Panc1 (cell line): ENCODE results near the gene HS3ST3A1.

Experiments
- POLR2AphosphoS5 ChIP-seq: IDR thresholded peaks from 2 replicates; pipeline ENCODE4 v1.6.1; 2012; ENCODE audit warnings: mild to moderate bottlenecking, low read depth, low read length, moderate library complexity
- SIN3A ChIP-seq: IDR thresholded peaks from 2 replicates; pipeline ENCODE4 v1.6.1; 2012; ENCODE audit warnings: low read depth, mild to moderate bottlenecking, low read length, moderate library complexity, borderline replicate concordance; ENCODE audit not compliant: insufficient read depth
- TCF7L2 ChIP-seq: IDR thresholded peaks from 2 replicates; pipeline ENCODE4 v1.6.1; 2011; ENCODE audit warnings: mild to moderate bottlenecking, low read depth, low read length, inconsistent platforms
- TF ChIP-seq, protein P1 (sequence below): fragments of 450-650 bp; IDR thresholded peaks from 2 replicates; pipeline ENCODE4 v1.5.1; 2017; ENCODE audit warnings: mild to moderate bottlenecking
- TF ChIP-seq, protein P2 (sequence below), 2 experiments: IDR thresholded peaks; 2 replicates each; pipeline ENCODE4 v1.6.1; 2011 to 2012; ENCODE audit warnings: low read depth in 2 of 2, control low read depth in 1 of 2, low read length in 1 of 2, mild to moderate bottlenecking in 1 of 2, moderate library complexity in 1 of 2; ENCODE audit not compliant: insufficient read depth in 1 of 2

DNA sequence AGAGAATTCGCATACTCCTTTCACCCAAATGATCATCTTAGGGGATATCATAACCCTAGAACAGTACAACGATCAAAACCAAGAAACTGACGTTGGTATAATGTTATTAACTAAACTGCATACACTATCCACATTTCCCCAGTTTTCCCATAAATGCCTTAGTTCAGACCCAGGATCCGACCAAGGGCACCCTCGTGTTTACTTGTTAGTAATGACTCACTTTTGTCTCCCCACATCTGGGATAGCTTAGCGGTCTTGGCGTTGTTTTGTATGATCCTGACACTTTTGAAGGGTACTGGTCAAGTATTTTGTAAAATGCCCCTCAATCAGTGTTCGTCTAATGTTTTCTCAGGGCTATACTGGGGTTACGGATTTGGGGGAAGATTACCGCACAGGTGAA is 8.0 kb downstream of the HS3ST3A1 start:
- TF ChIP-seq, protein P1, sequence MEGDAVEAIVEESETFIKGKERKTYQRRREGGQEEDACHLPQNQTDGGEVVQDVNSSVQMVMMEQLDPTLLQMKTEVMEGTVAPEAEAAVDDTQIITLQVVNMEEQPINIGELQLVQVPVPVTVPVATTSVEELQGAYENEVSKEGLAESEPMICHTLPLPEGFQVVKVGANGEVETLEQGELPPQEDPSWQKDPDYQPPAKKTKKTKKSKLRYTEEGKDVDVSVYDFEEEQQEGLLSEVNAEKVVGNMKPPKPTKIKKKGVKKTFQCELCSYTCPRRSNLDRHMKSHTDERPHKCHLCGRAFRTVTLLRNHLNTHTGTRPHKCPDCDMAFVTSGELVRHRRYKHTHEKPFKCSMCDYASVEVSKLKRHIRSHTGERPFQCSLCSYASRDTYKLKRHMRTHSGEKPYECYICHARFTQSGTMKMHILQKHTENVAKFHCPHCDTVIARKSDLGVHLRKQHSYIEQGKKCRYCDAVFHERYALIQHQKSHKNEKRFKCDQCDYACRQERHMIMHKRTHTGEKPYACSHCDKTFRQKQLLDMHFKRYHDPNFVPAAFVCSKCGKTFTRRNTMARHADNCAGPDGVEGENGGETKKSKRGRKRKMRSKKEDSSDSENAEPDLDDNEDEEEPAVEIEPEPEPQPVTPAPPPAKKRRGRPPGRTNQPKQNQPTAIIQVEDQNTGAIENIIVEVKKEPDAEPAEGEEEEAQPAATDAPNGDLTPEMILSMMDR = no peak
- TF ChIP-seq, protein P2, sequence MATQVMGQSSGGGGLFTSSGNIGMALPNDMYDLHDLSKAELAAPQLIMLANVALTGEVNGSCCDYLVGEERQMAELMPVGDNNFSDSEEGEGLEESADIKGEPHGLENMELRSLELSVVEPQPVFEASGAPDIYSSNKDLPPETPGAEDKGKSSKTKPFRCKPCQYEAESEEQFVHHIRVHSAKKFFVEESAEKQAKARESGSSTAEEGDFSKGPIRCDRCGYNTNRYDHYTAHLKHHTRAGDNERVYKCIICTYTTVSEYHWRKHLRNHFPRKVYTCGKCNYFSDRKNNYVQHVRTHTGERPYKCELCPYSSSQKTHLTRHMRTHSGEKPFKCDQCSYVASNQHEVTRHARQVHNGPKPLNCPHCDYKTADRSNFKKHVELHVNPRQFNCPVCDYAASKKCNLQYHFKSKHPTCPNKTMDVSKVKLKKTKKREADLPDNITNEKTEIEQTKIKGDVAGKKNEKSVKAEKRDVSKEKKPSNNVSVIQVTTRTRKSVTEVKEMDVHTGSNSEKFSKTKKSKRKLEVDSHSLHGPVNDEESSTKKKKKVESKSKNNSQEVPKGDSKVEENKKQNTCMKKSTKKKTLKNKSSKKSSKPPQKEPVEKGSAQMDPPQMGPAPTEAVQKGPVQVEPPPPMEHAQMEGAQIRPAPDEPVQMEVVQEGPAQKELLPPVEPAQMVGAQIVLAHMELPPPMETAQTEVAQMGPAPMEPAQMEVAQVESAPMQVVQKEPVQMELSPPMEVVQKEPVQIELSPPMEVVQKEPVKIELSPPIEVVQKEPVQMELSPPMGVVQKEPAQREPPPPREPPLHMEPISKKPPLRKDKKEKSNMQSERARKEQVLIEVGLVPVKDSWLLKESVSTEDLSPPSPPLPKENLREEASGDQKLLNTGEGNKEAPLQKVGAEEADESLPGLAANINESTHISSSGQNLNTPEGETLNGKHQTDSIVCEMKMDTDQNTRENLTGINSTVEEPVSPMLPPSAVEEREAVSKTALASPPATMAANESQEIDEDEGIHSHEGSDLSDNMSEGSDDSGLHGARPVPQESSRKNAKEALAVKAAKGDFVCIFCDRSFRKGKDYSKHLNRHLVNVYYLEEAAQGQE (IDR thresholded peaks at IDR 0.05; ENCODE audit: insufficient read depth in 1 of 2, low read depth in 2 of 2, low read length in 1 of 2) = no peak
- no peak for TF ChIP-seq POLR2AphosphoS5
- TF ChIP-seq SIN3A = no peak
- no peak for TF ChIP-seq TCF7L2
